ENCODE results near the gene CCDC192. TPM values are rescaled to one million over a fixed set of nuclear protein-coding genes. Genes with fewer than 3 reads are reported as not detected.

The CCDC192 gene
- total RNA-seq, 2 experiments from 2014 or later, result not detected

DNA sequence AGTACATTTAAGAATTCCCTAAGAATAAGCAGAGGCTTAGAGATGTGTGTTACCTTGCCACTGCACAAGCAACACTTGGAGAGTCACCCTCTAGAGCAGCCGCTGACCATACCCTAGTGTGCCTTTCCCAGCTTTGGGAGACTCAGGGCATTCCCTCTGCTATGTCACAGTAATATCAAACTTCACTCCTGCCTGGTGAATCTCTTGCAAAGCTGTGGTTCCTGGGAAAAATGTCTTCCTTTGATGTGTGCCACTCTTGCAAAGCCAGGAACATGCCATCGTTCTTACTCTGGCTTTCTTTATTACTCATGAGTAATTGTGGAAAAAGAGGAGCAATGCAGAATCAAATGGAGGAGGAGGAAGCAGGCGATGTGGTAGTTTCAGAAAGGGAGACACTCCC lies 173.2 kb downstream of the CCDC192 start:
- Mint-ChIP-seq H3K27ac (no peak overlapping the region), H3K9me3 (no peaks in the 10 kb centered on the region), H3K4me3 (no peak overlapping the region), H3K36me3 (no peaks in the 10 kb centered on the region), H3K27me3 (peaks cover 4% of the 10 kb centered on the region), H3K4me1 (no peaks in the 10 kb centered on the region)
- DNase-seq, result no peak

DNA sequence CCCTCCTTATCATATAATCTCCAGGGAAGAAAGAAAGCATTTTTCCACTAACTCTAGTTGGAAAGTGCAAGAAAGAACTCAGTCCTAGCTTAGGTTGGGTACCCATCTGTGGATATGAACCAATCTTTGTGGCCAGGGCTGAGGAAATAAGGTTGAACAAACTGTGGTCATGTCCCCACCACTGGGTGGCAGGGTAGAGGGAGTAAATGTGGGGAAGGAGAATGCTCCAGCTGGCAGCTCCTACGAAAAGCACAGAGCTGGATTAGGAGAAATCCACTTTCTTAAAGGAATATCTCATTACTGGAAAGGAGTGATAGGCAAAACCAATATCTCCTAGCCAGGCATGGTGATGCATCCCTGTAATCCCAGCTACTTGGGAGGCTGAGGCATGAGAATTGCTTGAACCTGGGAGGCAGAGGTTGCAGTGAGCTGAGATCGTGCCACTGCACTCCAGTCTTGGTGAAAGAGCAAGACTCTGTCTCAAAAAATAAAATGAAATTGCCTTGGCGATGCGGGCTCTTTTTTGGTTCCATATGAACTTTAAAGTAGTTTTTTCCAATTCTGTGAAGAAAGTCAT lies 175.1 kb downstream of the CCDC192 start:
- DNase-seq, result no peak

DNA sequence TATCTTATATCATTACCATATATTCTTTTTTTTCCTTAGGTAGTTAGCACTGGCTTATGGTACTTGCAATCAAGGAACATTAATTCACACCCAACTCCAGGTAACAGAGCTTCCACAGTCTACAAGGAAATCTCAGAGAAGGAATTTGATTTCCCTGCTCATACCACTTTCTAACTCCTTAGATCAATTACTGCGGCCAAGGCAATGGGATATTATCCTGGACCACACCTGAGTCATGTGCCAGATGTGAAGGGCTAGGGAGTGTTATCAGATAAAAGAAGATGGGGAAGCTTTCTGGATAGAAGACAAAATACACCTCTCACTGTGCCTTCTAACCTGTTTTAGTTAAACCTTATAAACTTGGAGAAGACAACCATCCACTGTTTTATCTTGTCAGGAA lies 181.2 kb downstream of the CCDC192 start:
- Mint-ChIP-seq H3K27ac (no peak overlapping the region), H3K4me3 (no peak overlapping the region), H3K9me3 (no peaks in the 10 kb centered on the region), H3K36me3 (no peaks in the 10 kb centered on the region), H3K27me3 (no peaks in the 10 kb centered on the region), H3K4me1 (no peaks in the 10 kb centered on the region)
- no peak for DNase-seq

More for the DNA sequence above, 175.1 kb downstream of the CCDC192 start:
- no peaks in the 10 kb centered on the region for H3K4me1 Mint-ChIP-seq
- peaks cover 4% of the 10 kb centered on the region for H3K27me3 Mint-ChIP-seq
- H3K36me3 Mint-ChIP-seq, result no peaks in the 10 kb centered on the region
- H3K27ac Mint-ChIP-seq, result no peak overlapping the region
- H3K4me3 Mint-ChIP-seq, result no peak overlapping the region
- H3K9me3 Mint-ChIP-seq, result no peaks in the 10 kb centered on the region

DNA sequence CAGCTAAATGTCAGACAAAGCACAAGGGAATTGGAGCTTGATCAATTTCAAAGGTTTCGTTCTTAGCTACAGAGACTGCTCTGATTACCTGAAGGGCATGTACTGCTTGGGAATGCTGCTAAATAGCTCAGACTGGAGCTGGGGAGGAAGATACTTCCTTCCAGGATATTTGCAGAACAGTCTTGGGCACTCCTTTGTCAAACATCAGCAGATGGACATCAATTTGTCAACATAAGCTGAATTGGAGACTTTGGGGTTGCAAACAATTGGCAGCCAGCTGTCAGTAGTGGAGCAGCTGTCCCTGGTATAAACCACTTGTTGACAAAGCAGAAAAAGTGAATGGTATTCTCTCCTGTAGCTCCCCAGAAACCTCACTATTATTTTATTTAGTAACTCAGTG lies 182.0 kb downstream of the CCDC192 start:
- Mint-ChIP-seq H3K9me3 (no peaks in the 10 kb centered on the region), H3K36me3 (no peaks in the 10 kb centered on the region), H3K4me1 (no peaks in the 10 kb centered on the region), H3K27ac (no peak overlapping the region), H3K4me3 (no peak overlapping the region), H3K27me3 (no peaks in the 10 kb centered on the region)
- DNase-seq, result no peak

GRCh38 chr5:127886081-127886480 lies 182.9 kb downstream of the CCDC192 start:
- Mint-ChIP-seq H3K4me1 (no peaks in the 10 kb centered on the region), H3K27me3 (no peaks in the 10 kb centered on the region), H3K4me3 (no peak overlapping the region), H3K27ac (no peak overlapping the region), H3K36me3 (no peaks in the 10 kb centered on the region), H3K9me3 (no peaks in the 10 kb centered on the region)
- no peak for DNase-seq

DNA sequence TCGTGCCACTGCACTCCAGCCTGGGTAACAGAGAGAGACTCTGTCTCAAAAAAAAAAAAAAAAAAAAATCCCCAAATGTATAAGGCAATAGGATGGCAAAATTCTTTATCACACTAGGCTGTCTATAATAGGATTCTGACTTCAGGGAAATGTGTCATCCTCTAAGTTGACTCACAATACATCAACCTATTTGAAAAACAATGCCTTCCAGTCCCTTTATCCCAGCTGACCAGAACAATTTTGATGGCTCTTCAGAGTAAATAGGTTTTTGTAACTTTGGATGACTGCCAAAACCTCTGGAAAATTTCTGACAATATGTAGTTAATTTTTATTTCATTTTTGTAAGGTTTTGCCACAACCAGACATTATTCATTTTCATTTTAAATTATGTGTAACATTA lies 184.1 kb downstream of the CCDC192 start:
- no peaks in the 10 kb centered on the region for H3K36me3 Mint-ChIP-seq
- no peaks in the 10 kb centered on the region for H3K27me3 Mint-ChIP-seq
- DNase-seq, result no peak
- H3K27ac Mint-ChIP-seq, result no peak overlapping the region
- H3K4me1 Mint-ChIP-seq, result no peaks in the 10 kb centered on the region
- H3K9me3 Mint-ChIP-seq, result no peaks in the 10 kb centered on the region
- no peak overlapping the region for H3K4me3 Mint-ChIP-seq

- Mint-ChIP-seq H3K27me3 (no peaks in the 10 kb centered on the region), H3K4me3 (no peak overlapping the region)
Measured at GRCh38 chr5:127891942-127892341, 188.8 kb downstream of the CCDC192 start.

DNA sequence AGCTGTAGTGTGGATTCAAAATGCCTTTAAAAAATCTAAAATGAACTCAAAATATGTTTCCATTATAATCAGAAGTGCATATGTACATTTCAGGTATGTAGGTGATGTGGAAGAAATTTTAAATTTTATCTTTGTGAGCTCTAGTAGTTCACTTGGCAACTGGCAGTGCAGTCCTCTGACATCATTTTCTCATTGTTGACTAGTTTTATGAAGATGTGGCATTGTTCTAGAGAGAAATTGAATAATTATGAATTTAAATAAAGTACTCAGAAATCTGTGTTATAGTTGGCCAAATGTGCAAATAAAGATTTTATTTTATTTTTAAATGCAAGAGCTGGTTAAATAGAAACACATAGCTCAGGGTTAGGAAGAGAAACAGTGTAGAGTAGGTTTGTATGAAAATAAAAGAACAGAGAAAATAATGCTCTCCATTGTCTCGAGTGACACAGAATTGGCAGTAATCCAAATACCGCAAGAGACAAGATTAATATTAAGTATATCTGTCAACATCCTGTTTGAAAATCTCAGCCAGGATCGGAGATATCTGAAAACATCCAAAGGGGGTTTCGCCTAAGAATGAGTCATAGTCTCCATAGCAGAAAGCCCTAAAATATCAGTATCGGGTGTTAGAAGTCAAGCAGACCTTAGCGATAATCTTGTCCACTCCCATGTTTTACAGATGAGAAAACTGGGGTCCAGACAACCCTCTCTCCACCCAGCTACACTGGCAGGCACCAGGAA lies 189.4 kb downstream of the CCDC192 start:
- H3K36me3 Mint-ChIP-seq, result no peaks in the 10 kb centered on the region
- no peak for DNase-seq
- no peaks in the 10 kb centered on the region for H3K4me1 Mint-ChIP-seq
- H3K9me3 Mint-ChIP-seq, result no peaks in the 10 kb centered on the region
- H3K27me3 Mint-ChIP-seq, result no peaks in the 10 kb centered on the region
- no peak overlapping the region for H3K4me3 Mint-ChIP-seq
- no peak overlapping the region for H3K27ac Mint-ChIP-seq

More at GRCh38 chr5:127891942-127892341, 188.8 kb downstream of the CCDC192 start:
- no peaks in the 10 kb centered on the region for H3K4me1 Mint-ChIP-seq
- H3K9me3 Mint-ChIP-seq, result no peaks in the 10 kb centered on the region
- H3K27ac Mint-ChIP-seq, result no peak overlapping the region
- no peak for DNase-seq
- H3K36me3 Mint-ChIP-seq, result no peaks in the 10 kb centered on the region

DNA sequence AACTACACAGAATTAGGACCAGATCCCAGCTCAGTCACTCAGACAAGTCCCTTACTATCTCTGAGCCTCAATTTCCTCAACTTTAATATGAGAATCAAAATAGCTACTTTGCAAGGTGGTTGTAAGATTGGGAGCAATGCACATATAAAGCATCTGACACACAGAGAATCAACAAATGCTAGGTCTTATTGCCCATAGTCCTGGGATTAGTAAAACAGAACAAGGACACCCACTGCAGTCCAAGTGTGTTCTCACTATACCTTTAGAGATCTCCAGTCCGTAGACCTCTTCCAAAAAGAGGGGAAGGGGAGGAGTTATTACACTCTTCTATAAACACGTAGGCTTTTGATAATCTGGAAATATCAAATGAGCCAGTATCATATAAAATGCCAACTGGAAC lies 190.0 kb downstream of the CCDC192 start:
- DNase-seq, result no peak
- H3K36me3 Mint-ChIP-seq, result no peaks in the 10 kb centered on the region
- no peaks in the 10 kb centered on the region for H3K9me3 Mint-ChIP-seq
- no peak overlapping the region for H3K27ac Mint-ChIP-seq
- peaks cover under 1% of the 10 kb centered on the region for H3K4me1 Mint-ChIP-seq
- H3K4me3 Mint-ChIP-seq, result no peak overlapping the region
- H3K27me3 Mint-ChIP-seq, result no peaks in the 10 kb centered on the region

DNA sequence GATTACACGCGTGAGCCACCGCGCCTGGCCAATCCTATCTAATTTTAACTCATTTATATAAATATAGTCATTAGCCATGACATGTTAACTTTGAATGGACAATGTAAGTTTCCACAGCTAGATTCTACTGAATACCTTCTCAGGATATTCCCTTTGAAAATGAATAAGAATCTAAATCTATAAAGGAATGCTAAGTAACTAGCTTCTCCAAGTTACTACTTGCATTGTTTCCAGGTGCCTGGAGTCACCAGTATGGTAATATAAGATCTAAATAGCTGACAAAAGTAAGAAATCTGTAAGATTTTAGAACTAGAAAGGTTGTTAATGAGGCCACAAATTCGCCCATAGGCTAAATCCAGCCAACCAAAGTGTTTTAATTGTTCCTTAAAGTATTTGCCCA lies 191.3 kb downstream of the CCDC192 start:
- Mint-ChIP-seq H3K4me1 (peaks cover 9% of the 10 kb centered on the region), H3K4me3 (no peak overlapping the region), H3K27me3 (no peaks in the 10 kb centered on the region), H3K9me3 (no peaks in the 10 kb centered on the region), H3K36me3 (no peaks in the 10 kb centered on the region), H3K27ac (no peak overlapping the region)
- DNase-seq, result no peak

DNA sequence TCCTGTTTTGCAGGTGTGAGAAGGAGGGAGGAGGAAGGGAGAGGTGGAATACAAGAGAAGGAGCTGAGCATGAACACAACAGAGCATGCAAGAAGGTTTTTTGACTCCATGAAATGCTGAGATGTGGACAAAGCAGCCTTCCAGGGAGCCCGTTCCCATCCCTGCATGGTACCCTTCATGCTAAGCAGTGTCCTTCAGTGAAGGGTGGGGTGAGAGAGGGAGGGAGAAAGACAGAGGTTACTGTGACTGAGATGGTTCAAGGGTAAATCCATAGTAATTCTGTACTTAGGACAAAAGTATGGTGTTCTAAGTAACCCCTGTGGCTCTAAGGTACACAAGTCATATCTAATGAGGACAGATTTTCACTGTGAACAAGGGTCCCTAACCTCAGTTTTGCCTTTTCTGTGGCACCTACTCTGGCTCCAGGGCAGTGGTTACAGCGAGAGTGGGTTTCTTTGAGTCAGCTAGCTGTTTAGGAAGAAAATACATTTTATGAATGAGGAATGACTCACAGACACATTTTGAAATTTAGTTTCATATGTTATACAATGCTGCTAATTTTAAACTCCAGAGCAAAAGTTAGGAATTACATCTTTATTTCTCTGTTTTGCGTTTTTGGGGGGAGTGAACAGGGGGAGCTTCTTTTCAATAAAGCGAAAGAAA lies 195.5 kb downstream of the CCDC192 start:
- Mint-ChIP-seq H3K27ac (no peak overlapping the region), H3K4me3 (no peak overlapping the region), H3K9me3 (no peaks in the 10 kb centered on the region), H3K36me3 (no peaks in the 10 kb centered on the region), H3K4me1 (peaks cover 9% of the 10 kb centered on the region), H3K27me3 (no peaks in the 10 kb centered on the region)
- no peak for DNase-seq

GRCh38 chr5:127899214-127899610 lies 196.0 kb downstream of the CCDC192 start:
- no peak overlapping the region for H3K4me3 Mint-ChIP-seq
- H3K9me3 Mint-ChIP-seq, result no peaks in the 10 kb centered on the region
- H3K27me3 Mint-ChIP-seq, result no peaks in the 10 kb centered on the region
- peaks cover 9% of the 10 kb centered on the region for H3K4me1 Mint-ChIP-seq
- DNase-seq, result no peak
- no peaks in the 10 kb centered on the region for H3K36me3 Mint-ChIP-seq
- no peak overlapping the region for H3K27ac Mint-ChIP-seq

DNA sequence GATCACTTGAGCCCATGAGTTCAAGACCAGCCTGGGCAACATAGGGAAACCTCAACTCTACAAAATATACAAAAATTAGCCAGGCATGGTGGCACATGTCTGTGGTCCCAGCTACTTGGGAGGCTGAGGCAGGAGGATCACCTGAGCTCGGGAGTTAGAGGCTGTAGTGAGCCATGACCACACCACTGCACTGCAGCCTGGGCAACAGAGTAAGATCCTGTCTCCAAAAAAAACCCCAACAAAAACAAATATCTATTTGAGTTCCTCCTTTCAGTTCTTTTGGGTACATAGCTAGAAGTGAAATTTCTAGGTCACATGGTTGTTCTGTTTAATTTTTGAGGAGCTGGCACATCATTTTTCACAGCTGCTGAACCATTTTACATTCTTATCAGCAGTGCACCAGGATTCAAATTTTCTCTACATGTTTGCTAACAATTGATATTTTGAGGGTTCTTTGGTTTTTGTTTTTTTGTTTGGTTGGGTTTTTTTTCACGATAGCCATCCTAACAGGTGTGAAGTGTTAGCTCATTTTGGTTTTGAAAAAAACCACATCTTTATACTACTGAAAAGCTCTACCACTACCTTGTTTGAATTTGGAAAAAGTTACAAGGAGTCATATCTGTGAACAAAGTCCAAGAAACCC lies 203.5 kb downstream of the CCDC192 start:
- Mint-ChIP-seq H3K9me3 (no peaks in the 10 kb centered on the region), H3K27me3 (no peaks in the 10 kb centered on the region), H3K36me3 (no peaks in the 10 kb centered on the region), H3K4me1 (peaks cover 4% of the 10 kb centered on the region), H3K27ac (no peak overlapping the region), H3K4me3 (no peak overlapping the region)
- no peak for DNase-seq

GRCh38 chr5:127907907-127908306 lies 204.7 kb downstream of the CCDC192 start:
- Mint-ChIP-seq H3K4me1 (peaks cover 4% of the 10 kb centered on the region), H3K27ac (no peak overlapping the region), H3K9me3 (no peaks in the 10 kb centered on the region), H3K27me3 (no peaks in the 10 kb centered on the region), H3K4me3 (no peak overlapping the region), H3K36me3 (no peaks in the 10 kb centered on the region)
- DNase-seq, result no peak

- no peak overlapping the region for H3K4me3 Mint-ChIP-seq
- H3K4me1 Mint-ChIP-seq, result peaks cover 4% of the 10 kb centered on the region
- no peaks in the 10 kb centered on the region for H3K9me3 Mint-ChIP-seq
- H3K36me3 Mint-ChIP-seq, result no peaks in the 10 kb centered on the region
- no peak for DNase-seq
- H3K27ac Mint-ChIP-seq, result no peak overlapping the region
- H3K27me3 Mint-ChIP-seq, result no peaks in the 10 kb centered on the region
Measured at GRCh38 chr5:127909066-127909465, 205.9 kb downstream of the CCDC192 start.

Measured in activated naive CD8-positive, alpha-beta T cell treated with anti-CD3 and anti-CD28 coated beads for 36 hours (primary cell).